Small intestine (tissue), 7 donors: Measurements from ENCODE around the gene TRIM28. TPM values are rescaled to one million over a fixed set of nuclear protein-coding genes. Genes with fewer than 3 reads are reported as not detected.
A peak's percentile ranks its signal among the peaks of the same experiment; 100 is the strongest.
"Not testable (repeated sequence)": the region's sequence is repeated elsewhere in the genome, so short reads cannot be mapped to it uniquely, and the experiment has no call there.

Experiments
- DNase-seq, 2 donors: peaks; one replicate each; pipeline versions ENCODE4 v3.0.0 to v3.0.0-alpha.2; 2013
- FAIRE-seq: peaks from 2 replicates; lab custom pipeline; 2012; peaks lifted over from hg19 to GRCh38; lab: Jason Lieb, UNC
- H3K27ac ChIP-seq, 3 donors: one replicate each; pipeline ENCODE4 v1.5.1; 2013; ENCODE audit warnings: low read length in 2 of 3, mild to moderate bottlenecking in 2 of 3, control low read depth in 1 of 3, inconsistent platforms in 1 of 3, low read depth in 1 of 3, moderate library complexity in 1 of 3
- H3K27me3 ChIP-seq, 3 donors: one replicate each; pipeline ENCODE4 v1.6.1; 2013; ENCODE audit warnings: low read length in 3 of 3, inconsistent platforms in 1 of 3; ENCODE audit not compliant: control insufficient read depth in 3 of 3, insufficient read depth in 3 of 3
- H3K36me3 ChIP-seq, 3 donors: one replicate each; pipeline ENCODE4 v1.6.1; 2013; ENCODE audit warnings: low read length in 3 of 3, inconsistent platforms in 1 of 3, low read depth in 1 of 3, mild to moderate bottlenecking in 1 of 3, moderate library complexity in 1 of 3; ENCODE audit not compliant: control insufficient read depth in 3 of 3, insufficient read depth in 2 of 3
- H3K4me1 ChIP-seq, 3 donors: one replicate each; pipeline ENCODE4 v1.6.1; 2013; ENCODE audit warnings: low read length in 2 of 3, inconsistent platforms in 1 of 3, low read depth in 1 of 3, mild to moderate bottlenecking in 1 of 3, moderate library complexity in 1 of 3; ENCODE audit not compliant: control insufficient read depth in 3 of 3, insufficient read depth in 2 of 3
- H3K4me3 ChIP-seq, 3 donors: one replicate each; pipeline ENCODE4 v1.5.1; 2013; ENCODE audit warnings: low read length in 3 of 3, control low read depth in 1 of 3, inconsistent platforms in 1 of 3, low read depth in 1 of 3, mild to moderate bottlenecking in 1 of 3, moderate library complexity in 1 of 3
- H3K9me3 ChIP-seq, 2 donors: one replicate each; pipeline ENCODE4 v1.6.1; 2013; ENCODE audit warnings: low read depth in 1 of 2, low read length in 1 of 2; ENCODE audit not compliant: control insufficient read depth in 2 of 2, insufficient read depth in 1 of 2
- WGBS, 3 donors: extraction: QIAGEN DNeasy Blood & Tissue Kit; methylation state at CpG; one replicate each; pipeline ENCODE4 v1.1.7; 2013; 5-methylcytosine and 5-hydroxymethylcytosine counted together
- polyA plus RNA-seq, 4 donors: library from polyadenylated mRNA; stranded (reverse) in 3 of 4; unstranded in 1 of 4; fragments of 200-250 nt in 3 of 4; fragments of 120-200 nt in 1 of 4; gene quantifications; one replicate each; pipeline versions ENCODE4 v1.2.1 to v1.2.3, GENCODE V29; 2013
- donor health status: healthy with polysubstance abuse.
- donor health status: control.
- donor health status: control.
- donor health status: Bipolar disorder and iron deficiency.
- donor health status: healthy.

The TRIM28 gene
- polyA plus RNA-seq, 4 donors, result 151 to 331 (median 177) TPM

GRCh38 chr19:58522709-58523108, 21.2 kb upstream of the TRIM28 start:
- Histone ChIP-seq H3K27ac (no peak overlapping the region), H3K27me3 (no peaks in the 10 kb centered on the region), H3K9me3 (no peaks in the 10 kb centered on the region), H3K4me1 (peaks cover 5 to 24% (median 5%) of the 10 kb centered on the region in 3 donors), H3K4me3 (no peak overlapping the region), H3K36me3 (peaks cover 0 to 6% (median 0%) of the 10 kb centered on the region in 3 donors)
- 88 to 89% (median 88%) methylated on average over 3 of the region's 3 CpGs for WGBS, 3 donors
- DNase-seq (no peak), FAIRE-seq (no peak)

DNA sequence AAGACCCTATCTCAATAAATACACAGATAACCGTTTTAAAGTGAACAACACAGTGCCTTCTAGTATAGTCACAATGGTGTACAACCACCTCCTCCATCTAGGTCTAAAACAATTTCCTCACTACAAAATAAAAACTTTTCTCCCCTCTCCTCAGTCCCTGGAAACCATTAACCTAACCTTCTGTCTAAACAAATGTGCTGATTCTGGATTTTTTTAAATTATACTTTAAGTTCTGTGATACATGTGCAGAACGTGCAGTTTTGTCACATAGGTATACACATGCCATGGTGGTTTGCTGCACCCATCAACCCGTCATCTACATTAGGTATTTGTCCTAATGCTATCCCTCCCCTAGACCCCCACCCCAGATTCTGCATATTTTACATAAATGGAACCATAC, 14.5 kb upstream of the TRIM28 start:
- no peaks in the 10 kb centered on the region for H3K27me3 ChIP-seq
- WGBS, 3 donors, result 71 to 81% (median 78%) methylated on average over 3 of the region's 3 CpGs
- H3K4me3 ChIP-seq, result no peak overlapping the region
- H3K27ac ChIP-seq, result no peak overlapping the region
- no peak for DNase-seq
- no peaks in the 10 kb centered on the region for H3K4me1 ChIP-seq
- H3K9me3 ChIP-seq, result no peaks in the 10 kb centered on the region
- FAIRE-seq, result no peak
- no peaks in the 10 kb centered on the region for H3K36me3 ChIP-seq

DNA sequence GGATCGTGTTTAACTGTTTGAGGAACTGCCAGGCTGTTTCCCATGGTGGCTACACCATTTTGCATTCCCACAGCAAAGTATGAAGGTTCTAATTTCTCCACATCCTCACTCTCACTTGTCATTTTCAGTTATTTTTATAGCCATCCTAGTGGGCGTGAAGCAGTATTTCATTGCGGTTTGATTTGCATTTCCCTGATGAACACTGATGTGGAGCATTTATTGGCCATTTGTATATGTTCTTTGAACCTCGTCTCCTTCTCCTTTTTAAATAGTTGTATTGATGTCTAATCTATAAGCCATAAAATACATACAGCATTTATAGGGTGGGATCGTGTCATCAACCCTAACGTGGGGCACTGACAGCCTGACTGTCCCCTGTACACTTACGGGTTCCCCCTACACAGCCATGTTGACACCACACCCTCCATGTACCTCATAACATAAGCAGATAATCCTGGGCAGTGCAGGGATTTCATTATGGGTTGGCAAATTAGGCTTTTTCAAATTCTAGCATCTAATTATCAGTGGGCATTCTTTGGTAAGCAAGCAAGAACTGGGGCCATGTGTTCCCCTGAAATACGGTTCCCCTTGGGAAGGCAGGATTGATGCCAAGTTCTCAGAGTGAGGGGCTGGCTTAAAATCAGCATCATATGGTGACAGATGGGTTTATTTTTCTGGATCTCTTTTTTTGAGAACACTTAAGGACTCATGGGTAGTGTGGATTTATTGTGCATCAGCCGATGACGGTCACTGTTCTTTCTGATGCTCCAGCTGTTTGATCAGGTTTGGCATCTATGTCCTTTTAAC, 12.6 kb upstream of the TRIM28 start:
- no peaks in the 10 kb centered on the region for H3K4me1 ChIP-seq
- H3K36me3 ChIP-seq, result no peaks in the 10 kb centered on the region
- H3K4me3 ChIP-seq, result no peak overlapping the region
- H3K9me3 ChIP-seq, result no peaks in the 10 kb centered on the region
- FAIRE-seq (no peak), DNase-seq (no peak)
- no peak overlapping the region for H3K27ac ChIP-seq
- H3K27me3 ChIP-seq, result no peaks in the 10 kb centered on the region
- 31 to 60% (median 50%) methylated on average over 10 of the region's 10 CpGs for WGBS, 3 donors

DNA sequence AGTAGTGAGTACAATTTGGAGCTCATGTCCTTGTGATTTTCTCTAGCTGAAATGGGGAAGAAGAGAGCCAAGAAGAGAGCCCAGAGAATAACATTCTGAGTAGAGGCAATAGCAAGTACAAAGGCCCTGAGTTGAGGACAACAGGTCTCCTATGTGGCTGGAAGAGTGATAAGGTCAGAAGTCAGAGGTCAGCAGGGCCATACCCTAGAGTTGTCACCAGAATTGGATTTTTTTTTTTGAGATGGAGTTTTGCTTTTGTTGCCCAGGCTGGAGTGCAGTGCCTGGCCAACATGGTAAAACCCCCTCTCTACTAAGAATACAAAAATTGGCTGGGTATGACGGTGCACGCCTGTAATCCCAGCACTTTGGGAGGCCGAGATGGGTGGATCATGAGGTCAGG, 8.0 kb upstream of the TRIM28 start:
- no peak for DNase-seq
- Histone ChIP-seq H3K9me3 (no peaks in the 10 kb centered on the region), H3K36me3 (no peaks in the 10 kb centered on the region), H3K27me3 (peaks cover 0 to 7% (median 2%) of the 10 kb centered on the region in 3 donors), H3K4me3 (no peak overlapping the region), H3K27ac (no peak overlapping the region), H3K4me1 (peaks cover 0 to 21% (median 5%) of the 10 kb centered on the region in 3 donors)
- FAIRE-seq, result no peak
- 87 to 98% (median 93%) methylated on average over 3 of the region's 3 CpGs for WGBS, 3 donors

GRCh38 chr19:58536852-58537798, 6.7 kb upstream of the TRIM28 start:
- no peak overlapping the region for H3K4me3 ChIP-seq
- peaks cover 0 to 21% (median 5%) of the 10 kb centered on the region in 3 donors for H3K4me1 ChIP-seq
- no peaks in the 10 kb centered on the region for H3K9me3 ChIP-seq
- 89 to 92% (median 91%) methylated on average over 8 of the region's 8 CpGs for WGBS, 3 donors
- FAIRE-seq, result no peak
- peak in 1 of 2 donors; percentile 48 for DNase-seq
- H3K27me3 ChIP-seq, result peaks cover 0 to 7% (median 2%) of the 10 kb centered on the region in 3 donors
- no peaks in the 10 kb centered on the region for H3K36me3 ChIP-seq
- H3K27ac ChIP-seq, result peak overlapping the region in 1 of 3 donors; percentile 71

DNA sequence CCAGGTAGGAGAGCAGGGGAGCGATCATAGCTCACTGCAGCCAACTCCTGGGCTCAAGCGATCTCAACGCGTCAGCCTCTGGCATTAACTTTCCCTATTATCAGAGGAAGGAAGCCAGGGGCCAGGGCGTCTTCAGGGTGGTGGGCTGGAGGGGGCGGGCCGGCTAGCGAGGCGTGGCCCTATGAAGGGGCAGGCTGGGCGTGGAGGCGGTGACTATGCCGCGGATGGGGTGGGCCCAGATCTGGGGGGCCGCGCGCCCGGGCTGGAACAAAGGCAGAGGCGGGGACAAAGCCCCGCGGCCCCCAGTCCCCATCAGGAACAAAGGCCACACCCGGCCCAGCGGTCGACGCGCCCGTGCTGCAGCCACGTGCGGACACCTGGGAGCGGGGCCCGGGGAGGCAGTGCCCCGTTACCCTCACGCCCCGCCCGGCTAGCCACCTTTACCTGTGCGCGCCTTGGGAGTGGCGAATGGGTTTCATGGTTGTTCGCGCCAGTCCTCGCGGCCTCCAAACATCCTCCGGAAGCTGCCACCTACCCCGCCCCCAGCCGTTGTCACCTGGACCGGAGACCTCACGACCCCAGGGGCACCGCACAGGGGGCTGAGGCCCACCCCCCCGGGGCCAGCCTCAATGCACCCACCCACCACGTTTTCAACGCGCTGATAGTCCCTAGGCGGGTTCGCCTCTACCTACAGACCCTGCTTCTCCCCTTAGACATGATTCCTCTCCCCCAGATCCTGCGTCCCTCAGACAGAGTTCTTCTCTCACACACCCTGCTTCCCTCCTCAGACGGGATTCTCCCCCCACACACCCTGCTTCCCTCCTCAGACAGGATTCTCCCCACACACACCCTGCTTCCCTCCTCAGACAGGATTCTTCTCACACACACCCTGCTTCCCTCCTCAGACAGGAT, 5.4 kb upstream of the TRIM28 start:
- DNase-seq, result peak; percentile 40 to 87
- 1 to 2% (median 1%) methylated on average over 46 to 55 of the region's 55 CpGs for WGBS, 3 donors
- Histone ChIP-seq H3K27ac (peak overlapping the region in 2 of 3 donors; percentile 33 to 71), H3K9me3 (no peaks in the 10 kb centered on the region), H3K27me3 (peaks cover 0 to 7% (median 2%) of the 10 kb centered on the region in 3 donors), H3K36me3 (no peaks in the 10 kb centered on the region), H3K4me3 (peak overlapping the region; percentile 12 to 41 (median 36)), H3K4me1 (peaks cover 0 to 25% (median 5%) of the 10 kb centered on the region in 3 donors)
- FAIRE-seq, result no peak

- H3K36me3 ChIP-seq, DNase-seq, FAIRE-seq, H3K9me3 ChIP-seq, H3K27ac ChIP-seq, H3K27me3 ChIP-seq, H3K4me3 ChIP-seq: not testable (repeated sequence)
- H3K4me1 ChIP-seq, result peaks cover 0 to 25% (median 5%) of the 10 kb centered on the region in 3 donors
Measured at GRCh38 chr19:58539169-58539559, 4.7 kb upstream of the TRIM28 start.
